Measurements from ENCODE around the gene NDUFV1.

- no peak for TF ChIP-seq YY1 (IDR thresholded peaks at IDR 0.05; ENCODE audit: insufficient read depth, insufficient read length)
- no peak for TF ChIP-seq ZNF274 (IDR thresholded peaks at IDR 0.05; ENCODE audit: low read depth, low read length)
Observed at GRCh38 chr11:67572747-67573419, 33.9 kb upstream of the NDUFV1 start.
